Stimulated activated CD4-positive, alpha-beta T cell treated with anti-CD3 and anti-CD28 coated beads, Interleukin-1b, Interleukin-23, amount 100 ng/mL, for 4 hours (primary cell): ENCODE data around the gene ADCY1.

ENCODE experiments used
- DNase-seq, 2 donors: peaks; one replicate each; pipeline ENCODE4 v3.0.0-alpha.2; 2020; ENCODE audit warnings: low read depth in 2 of 2

The ADCY1 gene

DNA sequence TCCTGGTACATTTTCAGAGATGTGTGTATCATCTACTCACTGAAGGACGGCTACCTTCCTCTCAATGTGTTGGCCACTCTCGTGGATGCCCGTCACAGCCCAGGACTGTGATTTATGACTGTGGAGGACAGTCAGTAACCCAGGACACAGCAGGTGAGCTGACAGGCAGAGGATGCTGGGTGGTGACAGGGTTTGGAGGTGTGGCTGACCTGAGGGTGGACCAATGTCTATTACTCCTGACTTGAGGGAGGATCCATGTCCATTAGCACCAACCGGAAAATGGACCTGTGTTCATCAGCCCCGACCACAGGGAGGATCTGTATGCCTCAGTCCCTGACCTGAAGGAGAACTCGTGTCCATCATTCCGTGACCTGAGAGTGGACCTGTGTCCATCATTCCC is 96.1 kb downstream of the ADCY1 start:
- DNase-seq: no peak

DNA sequence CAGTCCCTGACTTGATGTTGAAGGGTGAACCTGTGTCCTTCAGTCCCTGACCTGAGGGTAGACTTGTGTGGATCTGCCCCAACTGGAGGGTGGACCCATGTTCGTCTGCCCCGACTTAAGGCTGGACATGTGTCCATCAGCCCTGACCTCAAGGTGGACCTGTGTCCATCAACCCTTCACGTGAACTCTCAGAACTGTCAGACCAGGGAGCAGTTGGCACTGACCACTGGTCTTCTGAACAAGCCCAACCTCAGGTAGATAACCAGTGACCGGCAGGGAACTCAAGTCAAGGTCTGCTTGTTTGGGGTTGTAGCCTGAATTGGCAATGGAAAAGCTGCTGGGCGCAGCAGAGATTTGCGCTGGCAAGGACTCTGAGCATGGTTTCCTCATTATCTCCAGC is 96.5 kb downstream of the ADCY1 start:
- DNase-seq: no peak

DNA sequence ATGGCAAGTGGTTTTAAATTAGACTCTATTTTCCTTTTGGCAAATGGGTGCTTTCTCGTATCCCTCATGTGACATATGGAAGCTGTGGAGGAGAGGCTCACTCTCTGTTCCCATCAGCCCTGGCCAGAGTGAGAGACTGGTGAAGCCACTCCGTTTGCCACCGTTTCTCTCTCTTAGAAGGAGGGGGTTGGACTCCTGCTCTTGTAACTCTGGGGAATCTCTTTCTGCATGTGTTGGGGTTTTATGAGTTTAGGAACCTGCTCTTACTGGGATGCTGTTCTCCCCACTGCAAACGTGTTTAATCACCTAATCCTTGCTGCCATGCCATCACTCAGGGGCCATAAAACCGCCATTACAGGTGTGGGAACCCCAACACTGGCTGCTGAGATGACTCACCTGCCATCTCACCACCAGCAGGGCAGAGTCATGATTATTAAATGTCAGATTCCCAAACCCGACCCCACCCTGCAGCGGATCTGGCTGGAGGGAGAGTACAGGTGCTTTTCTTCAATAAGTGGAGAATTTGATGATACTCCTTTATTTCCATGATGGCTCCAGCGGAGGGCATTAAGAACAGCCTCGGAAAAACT is 103.2 kb downstream of the ADCY1 start:
- DNase-seq: no peak

DNA sequence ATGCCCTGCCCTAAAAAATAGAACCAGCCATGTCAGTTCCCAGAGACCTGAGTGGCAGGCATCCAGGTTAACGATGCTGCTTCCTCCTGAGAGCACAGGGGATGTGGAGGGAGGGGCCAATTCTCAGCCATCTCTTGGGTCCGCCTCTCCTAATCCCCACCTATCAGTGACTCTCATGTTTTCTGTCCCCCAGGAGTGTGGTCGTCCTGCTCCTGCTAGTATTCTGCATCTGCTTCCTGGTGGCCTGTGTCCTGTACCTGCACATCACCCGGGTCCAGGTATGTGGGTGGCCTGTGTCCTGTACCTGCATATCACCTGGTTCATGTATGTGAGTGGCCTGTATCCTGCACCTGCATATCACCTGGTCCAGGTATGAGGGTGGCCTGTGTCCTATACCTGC is 105.3 kb downstream of the ADCY1 start:
- no peak for DNase-seq

DNA sequence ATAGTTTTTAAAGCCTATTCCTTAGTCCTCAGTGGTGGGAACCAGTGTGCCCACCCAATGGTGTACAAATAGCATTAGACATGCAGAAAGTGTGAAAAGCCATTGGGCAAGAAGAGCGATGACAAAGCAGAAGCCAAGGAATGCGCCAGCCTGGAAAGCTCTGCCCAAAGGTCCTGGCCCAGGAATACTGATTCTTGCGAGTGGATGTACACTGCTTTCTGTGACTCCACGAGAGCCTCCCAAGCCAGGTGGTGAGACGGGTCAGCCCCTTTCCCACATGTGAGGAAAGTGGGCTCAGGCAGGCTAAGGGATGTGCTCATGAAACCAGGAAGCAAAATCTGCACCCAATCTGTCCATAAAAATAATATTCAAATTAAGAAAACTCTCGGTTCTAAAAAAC is 106.6 kb downstream of the ADCY1 start:
- no peak for DNase-seq

DNA sequence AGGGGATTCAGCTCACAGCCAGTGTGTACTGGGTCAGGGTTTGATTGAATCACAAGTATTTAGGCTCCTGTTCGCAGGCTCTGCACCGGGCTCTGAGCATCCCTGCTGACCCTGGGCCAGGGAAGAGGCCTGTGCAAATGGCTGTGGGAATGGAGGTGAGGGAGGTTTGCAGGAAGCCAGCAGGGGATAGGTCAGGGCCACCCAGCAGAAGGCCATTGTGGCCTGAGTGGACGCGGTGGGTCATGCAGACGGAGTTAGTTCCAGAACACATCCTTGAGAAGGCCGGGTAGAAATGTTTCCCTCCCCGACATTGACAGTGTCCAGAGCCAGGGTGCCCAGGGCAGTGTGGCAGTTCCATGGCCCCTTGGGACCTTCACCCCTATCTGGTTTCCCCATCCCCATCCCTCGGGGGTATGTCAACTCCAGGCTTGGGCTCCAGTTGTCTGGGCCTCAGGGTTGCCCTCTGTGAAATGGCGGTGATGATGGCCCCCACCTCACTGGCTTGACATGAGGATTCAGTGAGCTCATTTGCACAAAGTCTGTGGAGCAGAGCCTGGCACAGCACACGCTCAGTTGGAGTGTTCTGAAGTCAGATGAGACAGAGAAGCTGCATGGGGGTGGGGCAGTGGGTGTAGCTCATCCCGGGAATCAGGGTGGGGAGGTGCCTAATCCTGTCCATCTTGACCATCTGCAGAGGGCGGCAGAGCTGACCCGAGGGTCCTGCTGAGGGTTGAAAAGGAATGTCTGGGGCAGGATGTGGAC is 107.6 kb downstream of the ADCY1 start:
- DNase-seq: no peak

DNA sequence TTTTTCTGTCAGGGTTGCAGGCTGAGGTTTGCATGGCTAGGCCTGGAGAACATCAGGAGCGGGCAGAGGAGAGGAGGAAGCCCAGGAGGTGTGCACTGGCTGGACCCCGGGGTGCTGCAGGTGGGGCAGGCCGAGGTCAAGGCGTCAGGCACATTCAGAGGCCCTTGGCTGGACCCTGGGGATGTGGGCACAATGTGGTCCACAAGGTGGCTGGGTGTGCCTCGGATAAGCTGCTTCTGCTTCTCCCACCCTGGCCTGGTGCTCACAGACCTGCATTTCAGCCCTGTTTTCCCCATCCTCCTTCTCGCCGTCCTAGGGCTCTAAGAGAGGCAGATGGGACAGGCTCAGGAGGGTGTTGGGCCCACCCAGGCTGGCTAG is 108.2 kb downstream of the ADCY1 start:
- DNase-seq: no peak

DNA sequence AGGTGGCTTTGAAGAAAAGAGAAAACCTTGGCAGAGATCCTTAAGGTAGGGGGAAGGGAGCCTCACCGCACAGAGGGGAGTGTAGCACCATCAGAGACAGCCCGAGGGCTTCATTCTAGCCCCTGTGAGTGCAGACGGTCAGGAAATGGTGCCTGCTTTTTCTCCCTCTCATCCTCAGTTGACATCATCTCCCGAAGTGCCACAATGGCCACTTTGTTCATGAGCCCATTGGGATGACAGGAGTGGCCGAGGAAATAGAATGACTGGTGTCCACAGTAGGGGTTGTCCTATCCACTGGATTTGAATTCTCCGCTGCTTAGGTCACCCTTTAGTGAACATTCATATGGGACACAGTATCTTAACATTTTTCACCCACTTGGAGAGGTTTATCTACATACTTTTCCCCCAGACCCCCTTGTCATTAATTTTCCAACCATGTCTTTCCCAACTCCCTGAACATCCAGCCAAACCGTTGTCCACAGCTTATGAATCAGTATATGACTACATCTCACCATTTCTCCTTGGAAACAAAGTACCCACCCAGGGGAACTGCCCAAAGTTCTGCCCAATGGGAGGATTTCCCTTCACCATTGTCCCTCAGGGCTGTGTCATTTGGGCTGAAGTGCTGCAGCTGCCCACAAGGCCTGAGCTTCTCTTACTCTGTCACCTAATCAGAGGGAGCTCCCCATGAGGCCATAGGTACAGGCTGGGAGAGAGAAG is 108.8 kb downstream of the ADCY1 start:
- DNase-seq: no peak

DNA sequence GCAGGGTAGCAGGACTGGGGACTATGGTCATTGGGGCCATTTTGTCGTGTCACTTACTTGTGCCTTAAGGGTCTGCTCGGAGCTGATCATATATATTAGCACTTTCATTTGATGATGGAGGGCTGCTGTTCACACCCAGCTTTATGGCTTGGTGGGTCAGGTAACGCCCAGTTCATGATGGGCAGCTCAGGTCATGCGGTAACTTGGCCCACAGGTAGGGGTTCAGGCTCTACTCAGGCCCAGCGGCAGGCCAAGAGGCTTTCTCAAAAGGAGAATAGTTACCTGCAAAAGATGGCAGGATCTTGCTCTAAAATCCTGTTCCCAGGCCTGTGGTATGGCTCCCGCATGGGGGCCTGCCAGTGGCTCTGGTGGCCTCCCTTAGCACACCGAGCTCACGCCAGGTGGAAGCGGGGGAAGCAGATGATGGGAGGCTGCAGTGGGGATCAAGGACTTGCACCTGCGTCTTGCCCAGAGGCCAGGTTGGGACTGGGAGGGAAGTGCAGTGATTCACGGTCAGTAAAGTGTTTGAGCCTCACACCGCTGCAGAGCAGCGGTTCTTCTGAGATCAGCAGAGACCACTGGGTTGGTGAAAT is 109.5 kb downstream of the ADCY1 start:
- DNase-seq: no peak

DNA sequence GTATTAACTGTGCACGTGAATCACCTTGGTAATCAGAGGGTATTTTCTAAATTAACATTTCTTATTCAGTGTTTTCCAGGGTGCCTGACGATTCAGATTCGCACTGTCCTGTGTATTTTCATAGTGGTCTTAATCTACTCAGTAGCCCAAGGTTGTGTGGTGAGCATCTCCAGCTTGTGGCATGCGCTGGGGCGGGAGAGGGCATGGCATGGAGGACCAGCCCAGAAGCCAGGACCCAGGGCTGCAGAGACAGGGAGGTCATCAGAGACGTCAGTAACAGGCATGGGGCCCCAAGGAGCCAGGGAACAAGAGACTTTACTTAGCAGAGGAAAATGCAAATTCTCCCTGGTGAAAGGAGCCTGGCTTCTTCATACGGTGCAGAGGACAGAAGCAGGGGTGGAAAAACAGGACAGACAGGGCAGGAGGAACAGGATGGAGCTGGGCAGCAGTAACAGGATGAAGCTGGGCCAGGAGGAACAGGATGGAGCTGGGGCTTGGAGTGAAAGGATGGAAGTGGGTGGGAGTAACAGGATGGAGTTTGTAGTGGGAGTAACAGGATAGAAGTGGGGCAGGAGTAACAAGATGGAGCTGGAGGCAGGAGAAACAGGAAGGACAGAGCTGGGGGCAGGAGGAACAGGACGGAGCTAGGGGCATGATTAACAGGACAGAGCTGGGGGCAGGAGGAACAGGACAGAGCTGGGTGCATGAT is 110.9 kb downstream of the ADCY1 start:
- no peak for DNase-seq

DNA sequence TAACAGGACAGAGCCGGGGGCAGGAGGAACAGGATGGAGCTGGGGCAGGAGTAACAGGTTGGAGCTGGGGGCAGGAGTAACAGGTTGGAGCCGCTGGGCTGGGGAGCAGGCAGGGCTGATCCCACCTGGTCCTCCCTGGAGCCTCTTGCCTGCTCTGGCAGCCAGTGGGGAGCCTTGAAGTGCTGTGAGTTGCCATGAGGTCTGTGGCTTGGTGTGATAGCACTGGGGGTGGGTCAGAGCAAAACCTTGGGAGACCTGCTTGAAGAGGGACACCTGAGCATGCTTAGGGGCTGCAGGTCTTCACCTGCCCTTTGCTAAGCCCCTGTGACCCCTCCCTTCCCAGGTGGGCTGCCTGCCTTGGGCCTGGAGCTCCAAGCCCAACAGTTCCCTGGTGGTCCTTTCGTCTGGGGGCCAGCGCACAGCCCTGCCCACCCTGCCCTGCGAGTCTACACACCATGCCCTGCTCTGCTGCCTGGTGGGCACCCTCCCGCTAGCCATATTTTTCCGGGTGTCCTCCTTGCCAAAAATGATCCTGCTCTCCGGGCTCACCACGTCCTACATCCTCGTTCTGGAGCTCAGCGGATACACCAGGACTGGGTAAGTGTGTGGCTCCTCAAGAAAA is 111.6 kb downstream of the ADCY1 start:
- no peak for DNase-seq

DNA sequence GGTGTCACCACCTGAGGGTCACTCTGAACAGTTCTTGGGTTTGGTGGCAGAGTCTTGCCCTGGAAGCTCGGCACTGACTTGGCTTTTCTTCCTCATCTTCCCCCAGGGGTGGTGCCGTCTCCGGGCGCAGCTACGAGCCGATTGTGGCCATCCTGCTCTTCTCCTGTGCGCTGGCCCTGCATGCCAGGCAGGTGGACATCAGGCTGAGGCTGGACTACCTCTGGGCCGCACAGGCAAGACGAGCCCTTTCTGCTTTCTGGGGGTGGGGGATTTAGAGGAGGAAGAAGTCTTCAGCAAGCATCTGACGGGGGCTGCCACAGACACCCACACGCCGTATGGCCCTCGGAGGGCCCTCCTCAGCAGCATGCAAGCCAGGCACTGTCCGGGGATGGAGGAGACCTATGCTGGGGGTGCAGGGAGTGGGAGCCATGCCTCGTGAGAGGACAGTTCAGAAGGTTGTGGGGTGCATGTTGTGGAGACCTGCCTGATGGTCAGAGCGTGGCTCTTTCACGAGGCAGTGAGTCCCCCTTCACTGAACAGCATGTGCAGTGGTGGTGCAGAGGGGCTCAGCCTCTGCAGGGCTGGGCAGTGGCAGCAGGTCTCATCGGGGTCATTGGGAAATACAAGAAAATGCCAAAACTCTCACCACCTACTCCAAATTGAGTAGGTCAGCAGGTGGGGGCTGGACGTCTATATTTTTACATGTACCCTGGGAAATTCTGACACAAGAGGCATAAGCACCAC is 112.4 kb downstream of the ADCY1 start:
- DNase-seq: no peak

DNA sequence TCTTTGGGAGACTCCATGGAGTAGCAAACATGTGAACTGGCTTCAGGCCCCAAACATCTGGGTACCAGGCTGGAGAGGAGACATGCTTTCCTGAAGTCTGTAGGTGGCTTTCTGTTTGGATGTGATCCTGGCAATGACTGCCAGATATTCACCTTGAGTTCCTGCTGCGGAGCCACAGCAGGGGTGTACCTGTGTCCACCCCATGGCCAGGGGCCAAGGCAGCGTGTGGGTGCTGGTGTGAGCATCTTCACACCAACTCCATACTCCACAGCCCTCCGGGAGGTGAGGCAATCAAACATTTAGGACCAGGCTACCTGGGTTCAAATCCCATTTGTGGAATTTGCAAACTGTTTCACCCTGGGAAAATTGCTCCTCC is 113.0 kb downstream of the ADCY1 start:
- DNase-seq: no peak

DNA sequence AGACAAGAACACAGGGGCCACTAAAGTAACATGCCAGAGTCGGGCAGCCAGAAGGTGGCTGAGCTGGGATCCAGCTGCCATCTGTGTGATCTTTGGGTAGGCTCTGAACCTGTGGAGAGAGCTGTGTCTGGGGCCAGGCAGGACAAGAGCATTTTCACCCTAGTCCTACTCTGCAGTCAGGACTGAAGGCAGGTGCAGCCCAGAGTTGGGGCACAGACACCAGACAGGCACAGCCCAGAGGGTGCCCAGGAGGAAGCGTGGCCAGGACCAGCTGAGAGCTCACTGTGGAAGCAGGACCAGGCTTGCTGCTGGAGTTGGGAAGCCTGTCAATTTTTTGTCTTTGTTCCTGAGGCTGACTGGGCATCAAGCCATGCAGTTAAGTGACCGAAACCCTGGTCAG is 113.6 kb downstream of the ADCY1 start:
- no peak for DNase-seq

DNA sequence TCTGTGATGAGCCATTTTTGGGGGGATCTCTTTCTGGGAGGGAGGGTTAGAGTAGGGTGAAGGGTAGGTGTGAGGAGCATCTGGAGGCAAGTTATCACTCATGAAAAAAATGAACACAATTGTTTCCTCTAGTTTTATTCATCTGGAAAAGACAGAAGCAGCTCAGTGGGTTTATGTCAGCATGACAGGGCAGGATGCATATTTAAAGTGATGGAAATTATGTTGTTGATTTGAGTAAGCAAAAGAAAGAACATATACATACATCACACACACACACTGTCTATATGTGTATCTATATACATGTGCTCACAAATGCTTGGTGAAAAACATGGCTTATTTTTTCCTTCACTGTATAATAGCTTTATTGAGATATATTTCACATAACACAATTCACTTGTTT is 114.2 kb downstream of the ADCY1 start:
- no peak for DNase-seq

DNA sequence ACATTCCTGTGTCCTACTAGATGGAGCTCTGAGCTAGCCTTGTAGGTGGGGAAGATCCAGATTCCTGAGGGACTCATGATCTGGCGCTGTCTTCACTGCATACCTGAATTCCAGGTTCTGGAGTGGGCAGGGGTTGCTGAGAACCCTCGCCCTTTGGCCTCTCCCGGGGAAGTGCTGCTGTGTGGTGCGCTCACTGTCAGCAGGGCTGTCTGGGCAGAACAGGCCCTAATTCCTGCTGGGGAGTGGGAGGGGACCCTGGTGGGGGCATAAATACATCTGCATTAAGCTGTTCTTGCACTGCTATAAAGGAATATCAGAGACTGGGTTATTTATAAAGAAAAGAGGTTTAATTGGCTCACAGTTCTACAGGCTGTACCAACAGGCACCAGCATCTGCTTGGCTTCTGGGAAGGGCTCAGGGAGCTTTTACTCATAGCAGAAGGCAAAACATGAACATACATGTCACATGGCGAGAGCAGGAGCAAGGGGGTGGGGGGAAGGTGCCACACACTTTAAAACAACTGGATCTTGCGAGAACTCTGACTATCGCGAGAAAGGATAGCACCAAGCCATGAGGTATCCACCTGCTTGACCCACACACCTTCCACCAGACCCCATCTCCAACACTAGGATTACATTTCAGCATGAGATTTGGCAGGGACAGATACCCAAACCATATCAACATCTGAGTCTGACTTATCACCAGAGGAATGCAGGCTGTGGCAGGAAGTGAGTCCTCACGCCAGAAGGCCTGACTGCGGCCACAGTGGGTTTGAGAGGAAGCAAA is 115.0 kb downstream of the ADCY1 start:
- no peak for DNase-seq

DNA sequence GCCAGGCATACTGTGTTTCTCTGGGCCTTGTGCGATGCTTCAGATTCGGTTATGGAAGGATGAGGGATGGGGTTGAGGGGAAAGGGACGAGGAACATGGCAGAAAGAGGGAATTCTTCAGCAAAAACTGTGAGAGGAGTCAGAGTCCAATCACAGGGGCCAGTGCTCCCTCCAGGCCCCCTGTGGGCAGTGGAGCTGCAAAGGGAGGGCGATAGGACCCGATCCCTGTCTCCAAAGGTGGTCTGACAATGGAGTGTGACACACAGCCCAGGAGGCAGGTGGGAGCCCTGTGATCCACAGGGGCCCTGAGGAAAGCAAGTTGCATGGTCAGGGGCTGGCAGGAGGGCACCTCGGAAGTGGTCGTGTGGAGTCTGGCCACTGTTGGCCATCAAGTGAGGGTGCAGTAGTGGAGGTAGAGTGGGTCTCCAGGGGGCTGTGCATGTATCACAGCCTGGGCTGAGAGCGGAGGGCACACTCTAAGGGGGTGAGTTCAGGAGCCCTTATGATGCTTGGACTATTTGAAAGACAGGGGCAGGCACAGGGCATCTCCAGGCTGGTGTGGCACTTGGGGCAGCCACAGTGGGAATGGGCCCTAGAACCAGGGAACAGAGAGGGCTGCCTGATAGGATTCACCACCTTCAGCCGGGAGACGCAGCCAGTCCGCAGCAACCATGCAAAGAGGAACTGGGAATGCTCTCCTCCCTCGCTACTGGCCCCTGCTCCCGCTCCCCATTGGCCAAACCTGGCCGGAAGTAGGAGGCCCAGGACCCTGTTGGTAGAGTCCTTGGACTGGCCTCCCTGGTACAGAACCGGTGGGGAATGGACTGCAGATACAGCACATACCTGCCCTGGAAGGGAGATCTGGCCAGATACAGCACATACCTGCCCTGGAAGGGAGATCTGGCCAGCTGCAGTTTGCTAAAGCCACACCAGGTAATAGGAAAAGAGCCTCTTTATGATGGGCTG is 115.9 kb downstream of the ADCY1 start:
- no peak for DNase-seq

DNA sequence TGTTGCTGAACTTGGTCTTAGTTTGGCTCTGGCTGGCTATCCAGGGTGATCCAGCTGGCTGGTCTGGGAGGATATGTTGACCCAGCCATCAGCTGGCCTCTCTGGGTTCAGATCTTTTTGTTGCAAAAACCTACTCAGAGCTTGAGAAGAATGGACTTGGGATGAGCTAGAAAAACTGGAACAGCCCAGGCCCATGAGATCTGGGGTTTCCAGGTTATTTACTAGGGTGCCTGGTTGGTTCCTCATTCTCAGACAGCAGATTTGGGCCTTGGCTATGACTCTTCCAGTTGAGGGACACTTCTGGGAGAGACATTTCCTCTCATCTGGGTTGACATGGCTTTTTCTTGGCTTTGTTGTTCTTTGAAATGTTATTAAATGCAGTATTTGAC is 116.6 kb downstream of the ADCY1 start:
- DNase-seq: no peak

DNA sequence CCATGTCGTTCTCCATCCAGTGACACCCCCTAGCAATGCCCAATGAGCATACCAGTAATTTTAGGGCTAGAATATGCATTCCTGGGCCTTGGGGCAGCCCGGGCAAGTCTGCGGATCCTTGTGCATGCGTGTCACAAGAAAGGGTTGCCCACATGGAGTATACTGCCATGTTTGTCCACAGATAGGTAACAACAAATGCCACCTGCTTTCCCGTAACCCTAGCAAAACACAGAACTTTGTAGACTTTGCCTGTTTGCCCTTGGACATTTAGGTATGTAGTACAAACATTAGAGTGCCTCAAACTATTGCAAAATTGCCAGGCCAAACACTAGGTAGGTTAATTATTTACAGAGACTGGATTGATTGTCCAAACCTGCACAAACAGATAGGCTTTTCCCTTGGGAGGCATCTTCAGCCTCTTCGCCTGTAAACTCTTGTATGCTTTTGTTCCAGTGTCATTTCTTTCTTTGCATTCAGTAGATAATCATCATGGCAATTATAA is 117.0 kb downstream of the ADCY1 start:
- no peak for DNase-seq
